Duodenal mucosa (tissue), 2 donors: ENCODE results near the gene HSPB7.
"Not testable (repeated sequence)": the region's sequence is repeated elsewhere in the genome, so short reads cannot be mapped to it uniquely, and the experiment has no call there.

Experiments
- H3K27ac ChIP-seq: one replicate; pipeline ENCODE4 v1.7.0; 2013; ENCODE audit warnings: low read depth, low read length
- H3K27me3 ChIP-seq, 2 donors: one replicate each; pipeline ENCODE4 v1.7.0; 2013; ENCODE audit warnings: low read length in 2 of 2, control low read depth in 1 of 2; ENCODE audit not compliant: insufficient read depth in 2 of 2, control insufficient read depth in 1 of 2
- H3K36me3 ChIP-seq, 2 donors: one replicate each; pipeline ENCODE4 v1.7.0; 2013; ENCODE audit warnings: low read length in 2 of 2, control low read depth in 1 of 2; ENCODE audit not compliant: insufficient read depth in 2 of 2, control insufficient read depth in 1 of 2
- H3K4me1 ChIP-seq, 2 donors: one replicate each; pipeline ENCODE4 v1.7.0; 2013; ENCODE audit warnings: low read length in 2 of 2, control low read depth in 1 of 2; ENCODE audit not compliant: insufficient read depth in 2 of 2, control insufficient read depth in 1 of 2
- H3K4me3 ChIP-seq, 2 donors: one replicate each; pipeline ENCODE4 v1.7.0; 2013; ENCODE audit warnings: low read length in 2 of 2, low read depth in 1 of 2
- H3K9ac ChIP-seq, 2 donors: one replicate each; pipeline ENCODE4 v1.7.0; 2013; ENCODE audit warnings: low read length in 2 of 2, low read depth in 1 of 2
- H3K9me3 ChIP-seq, 2 donors: one replicate each; pipeline ENCODE4 v1.7.0; 2013; ENCODE audit warnings: low read length in 2 of 2, control low read depth in 1 of 2; ENCODE audit not compliant: control insufficient read depth in 1 of 2

HSPB7 gene

DNA sequence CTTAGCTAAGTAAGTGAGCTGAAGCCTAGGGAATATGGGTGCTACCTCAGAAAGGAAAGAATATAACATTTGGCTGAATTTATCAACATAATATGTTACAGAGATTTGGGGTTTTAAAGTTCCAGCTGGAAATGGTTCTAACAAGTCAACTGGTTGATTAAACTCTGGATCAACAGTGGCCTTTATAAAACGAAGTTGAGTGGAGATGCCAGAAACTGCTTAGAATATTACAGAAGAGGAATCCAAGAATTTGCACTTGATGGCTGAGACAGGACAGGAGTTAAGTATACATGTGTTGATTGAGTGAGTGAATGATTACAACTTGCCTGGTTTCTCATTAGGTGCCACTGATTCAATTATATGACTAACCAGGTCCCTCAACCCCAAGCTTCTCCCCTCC lies 34.6 kb downstream of the HSPB7 start:
- no peaks in the 10 kb centered on the region for H3K4me1 ChIP-seq
- no peak overlapping the region for H3K9ac ChIP-seq
- no peak overlapping the region for H3K4me3 ChIP-seq
- H3K9me3 ChIP-seq = no peaks in the 10 kb centered on the region
- no peak overlapping the region for H3K27ac ChIP-seq
- H3K27me3 ChIP-seq = no peaks in the 10 kb centered on the region
- H3K36me3 ChIP-seq = no peaks in the 10 kb centered on the region

DNA sequence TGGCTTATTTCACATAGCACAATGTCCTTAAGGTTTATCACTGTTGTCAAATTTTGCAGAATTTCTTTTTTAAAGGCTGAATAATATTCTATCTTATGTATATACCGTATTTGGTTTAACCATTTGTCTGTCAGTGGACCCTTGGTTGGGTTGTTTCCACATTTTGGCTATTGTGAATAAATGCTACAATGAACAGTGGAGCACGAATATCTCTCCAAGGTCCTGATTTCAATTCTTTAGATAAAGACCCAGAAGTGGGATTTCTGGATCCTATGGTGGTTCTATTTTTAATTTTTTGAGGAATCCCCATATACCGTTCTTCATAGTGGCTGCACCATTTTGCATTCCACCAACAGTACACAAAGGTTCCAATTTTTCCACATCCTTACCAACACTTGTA lies 36.2 kb downstream of the HSPB7 start:
- Histone ChIP-seq H3K9ac (no peak overlapping the region), H3K4me1 (no peaks in the 10 kb centered on the region), H3K27ac (no peak overlapping the region), H3K4me3 (no peak overlapping the region), H3K27me3 (no peaks in the 10 kb centered on the region), H3K9me3 (no peaks in the 10 kb centered on the region), H3K36me3 (no peaks in the 10 kb centered on the region)

DNA sequence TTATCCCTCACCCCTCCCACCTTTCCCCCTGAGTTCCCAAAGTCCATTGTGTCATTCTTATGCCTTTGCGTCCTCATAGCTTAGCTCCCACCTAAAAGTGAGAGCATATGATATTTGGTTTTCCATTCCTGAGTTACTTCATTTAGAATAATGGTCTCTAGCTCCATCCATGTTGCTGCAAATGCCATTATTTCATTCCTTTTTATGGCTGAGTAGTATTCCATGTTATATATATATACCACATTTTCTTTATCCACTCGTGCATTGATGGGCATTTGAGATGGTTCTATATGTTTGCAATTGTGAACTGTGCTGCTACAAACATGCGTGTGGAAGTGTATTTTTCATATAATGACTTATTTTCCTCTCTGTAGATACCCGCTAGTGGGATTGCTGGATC lies 39.9 kb downstream of the HSPB7 start:
- H3K27ac ChIP-seq, H3K27me3 ChIP-seq, H3K36me3 ChIP-seq, H3K4me3 ChIP-seq, H3K9ac ChIP-seq, H3K9me3 ChIP-seq: not testable (repeated sequence)
- peaks cover 7 to 10% of the 10 kb centered on the region in 2 donors for H3K4me1 ChIP-seq

DNA sequence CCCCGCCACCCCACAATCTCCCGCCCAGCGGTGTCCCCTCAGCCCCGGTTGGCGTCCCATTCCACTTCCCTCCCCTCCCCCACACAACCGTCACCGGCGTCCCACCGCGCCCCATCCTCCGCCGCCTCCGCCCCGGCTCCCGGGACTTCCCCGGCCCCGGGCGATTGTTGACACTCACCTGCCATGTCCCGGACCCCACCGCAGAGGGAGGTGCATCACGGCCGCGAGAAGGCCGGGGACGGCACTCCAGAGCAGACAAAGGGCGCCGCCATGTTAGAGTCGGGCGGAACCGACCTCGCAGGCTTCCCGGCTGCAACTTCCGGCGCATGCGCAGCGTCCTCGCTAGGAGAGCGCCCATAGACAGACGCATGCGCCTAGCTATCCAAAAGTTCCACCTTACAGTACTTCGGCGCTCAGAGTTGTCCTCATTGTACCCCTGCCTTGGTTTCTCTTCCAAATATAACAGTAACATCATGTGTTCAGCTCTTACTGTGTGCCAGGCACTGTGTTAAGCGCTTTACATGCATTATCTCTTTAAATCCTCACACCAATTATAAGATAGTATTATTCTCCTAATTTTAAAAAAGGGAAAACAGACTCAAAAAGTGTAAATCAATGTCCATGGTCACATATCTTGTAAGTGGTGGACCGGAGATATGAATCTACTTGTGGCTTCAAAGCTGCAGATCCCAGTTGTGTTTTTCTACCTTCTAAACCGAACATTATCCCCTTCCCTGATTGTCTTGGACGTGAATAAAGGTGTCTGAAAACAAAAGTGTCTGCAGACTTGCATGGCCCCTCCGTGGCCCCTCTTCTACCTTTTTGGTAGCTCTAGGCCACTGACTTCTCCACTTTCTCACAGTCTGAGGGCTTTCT lies 41.8 kb downstream of the HSPB7 start, which contains the start of gene ZBTB17:
Gene ZBTB17, minus strand, starts transcription at position 297 of the 876 bp plus-strand sequence. CDS start 27,606 bp downstream, outside the sequence.
- Histone ChIP-seq H3K27me3 (no peaks in the 10 kb centered on the region), H3K4me3 (peak within 1 kb of the TSS; percentile 74 to 75), H3K4me1 (peaks cover 7 to 10% of the 10 kb centered on the region in 2 donors), H3K9me3 (no peaks in the 10 kb centered on the region), H3K9ac (peak within 1 kb of the TSS; percentile 55 to 61), H3K36me3 (peaks cover 9 to 17% of the 10 kb centered on the region in 2 donors), H3K27ac (peak within 1 kb of the TSS; percentile 61)

DNA sequence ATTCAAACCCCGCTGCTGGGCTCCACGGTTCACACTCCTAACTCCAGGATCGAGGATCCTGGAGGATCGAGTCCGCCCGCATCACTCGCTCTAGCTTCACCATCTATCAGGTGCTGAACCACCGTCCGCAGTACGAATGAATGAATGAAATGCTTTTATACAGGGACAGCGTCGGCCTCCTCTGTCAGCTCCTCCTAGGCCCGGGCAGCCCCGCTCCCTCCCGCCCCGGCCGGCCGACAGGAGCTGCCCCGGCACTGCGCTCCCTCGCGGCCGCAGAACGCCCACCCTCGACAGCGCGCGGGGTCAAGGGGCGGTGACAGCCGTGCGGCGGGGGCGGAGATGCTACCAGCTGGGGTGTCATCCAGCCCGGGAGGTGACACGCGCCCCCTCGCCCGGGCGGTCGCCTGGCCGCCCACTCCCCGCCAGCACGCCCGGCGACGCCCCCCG lies 42.5 kb downstream of the HSPB7 start:
- peak overlapping the region; percentile 74 to 75 for H3K4me3 ChIP-seq
- H3K9ac ChIP-seq = peak overlapping the region; percentile 55 to 61
- peaks cover 7 to 10% of the 10 kb centered on the region in 2 donors for H3K4me1 ChIP-seq
- no peaks in the 10 kb centered on the region for H3K9me3 ChIP-seq
- peaks cover 9 to 17% of the 10 kb centered on the region in 2 donors for H3K36me3 ChIP-seq
- H3K27me3 ChIP-seq = no peaks in the 10 kb centered on the region
- H3K27ac ChIP-seq = peak overlapping the region; percentile 61

DNA sequence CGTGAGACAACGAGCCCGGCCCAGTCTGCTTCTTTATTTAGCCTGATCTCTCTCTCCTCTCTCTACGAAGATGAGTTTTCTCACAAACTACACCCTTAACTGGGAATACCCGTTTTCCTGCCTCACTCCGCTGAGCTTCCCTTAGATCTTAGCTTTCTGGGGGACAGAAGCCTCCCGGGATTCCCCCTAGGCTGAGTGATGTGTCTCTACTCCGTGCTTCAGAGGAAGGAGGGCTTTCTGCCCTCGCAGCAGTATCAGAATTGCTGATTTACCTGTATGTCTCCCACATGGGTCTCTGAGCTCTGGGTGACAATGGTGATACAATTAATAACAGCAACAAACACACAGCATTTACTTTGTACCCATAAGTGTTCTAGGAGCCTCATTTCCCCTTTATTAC lies 43.0 kb downstream of the HSPB7 start:
- no peaks in the 10 kb centered on the region for H3K9me3 ChIP-seq
- peak overlapping the region in 1 of 2 donors; percentile 55 for H3K9ac ChIP-seq
- H3K27ac ChIP-seq = no peak overlapping the region
- peak overlapping the region; percentile 74 to 75 for H3K4me3 ChIP-seq
- peaks cover 11 to 17% of the 10 kb centered on the region in 2 donors for H3K36me3 ChIP-seq
- H3K27me3 ChIP-seq = no peaks in the 10 kb centered on the region
- H3K4me1 ChIP-seq = peaks cover 7 to 10% of the 10 kb centered on the region in 2 donors

DNA sequence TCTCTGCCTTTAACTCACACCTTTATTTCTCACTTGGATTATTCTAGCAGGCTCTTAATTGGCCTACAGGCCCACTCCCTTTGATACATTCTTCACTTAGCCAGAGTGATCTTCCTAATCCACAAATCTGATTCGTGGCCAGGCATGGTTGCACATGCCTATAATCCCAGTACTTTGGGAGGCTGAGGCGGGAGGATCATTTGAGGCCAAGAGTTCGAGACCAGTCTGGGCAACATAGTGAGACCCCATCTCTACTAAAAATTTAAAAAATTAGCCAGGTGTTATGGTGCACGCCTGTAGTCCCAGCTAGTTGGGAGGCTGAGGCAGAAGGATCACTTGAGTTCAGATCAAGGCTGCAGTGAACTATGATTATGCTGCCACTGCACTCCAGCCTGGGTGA lies 44.1 kb downstream of the HSPB7 start:
- H3K4me1 ChIP-seq = peaks cover 7 to 10% of the 10 kb centered on the region in 2 donors
- H3K36me3 ChIP-seq = peaks cover 15 to 26% of the 10 kb centered on the region in 2 donors
- no peaks in the 10 kb centered on the region for H3K27me3 ChIP-seq
- no peak overlapping the region for H3K4me3 ChIP-seq
- no peak overlapping the region for H3K27ac ChIP-seq
- H3K9me3 ChIP-seq = no peaks in the 10 kb centered on the region
- H3K9ac ChIP-seq = no peak overlapping the region

DNA sequence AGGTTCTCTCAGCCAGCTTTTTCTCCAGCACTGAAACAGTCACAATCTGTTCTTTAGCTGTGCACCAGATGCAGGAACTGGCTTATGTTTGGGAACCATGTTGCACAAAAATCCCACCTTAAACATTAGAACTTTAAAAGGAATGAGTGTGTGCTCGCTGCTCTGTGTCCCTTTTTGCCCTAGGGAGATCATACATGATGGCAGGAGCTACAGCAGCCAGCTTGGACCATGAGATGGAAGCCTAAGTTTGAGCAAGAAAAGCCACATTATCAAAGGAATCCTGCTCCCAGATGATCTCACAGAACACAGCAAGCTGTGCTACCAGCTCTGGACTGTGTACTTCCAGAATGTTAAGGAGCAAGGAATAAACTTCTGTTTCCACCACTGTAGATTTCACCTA lies 45.4 kb downstream of the HSPB7 start:
- peaks cover 15 to 29% of the 10 kb centered on the region in 2 donors for H3K36me3 ChIP-seq

DNA sequence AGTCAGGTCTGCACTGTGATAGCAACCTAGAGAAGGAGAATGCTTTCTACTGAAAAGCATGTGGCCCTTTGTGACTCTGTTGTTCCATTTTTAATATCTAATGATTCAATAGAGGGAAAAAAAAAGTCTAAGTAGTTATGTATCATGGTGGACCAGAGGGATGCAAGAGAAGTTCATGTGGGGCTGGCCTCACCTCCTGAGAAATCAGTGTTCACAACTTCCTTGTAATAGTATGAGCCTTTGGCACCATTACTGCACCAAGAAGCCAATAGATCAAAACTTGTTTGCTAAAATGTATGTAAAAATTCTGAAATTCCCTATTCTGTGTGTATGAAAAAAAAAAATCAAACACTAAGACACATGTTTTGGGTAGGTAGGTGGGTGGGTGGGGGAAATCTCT lies 46.9 kb downstream of the HSPB7 start:
- H3K9me3 ChIP-seq = no peaks in the 10 kb centered on the region
- no peaks in the 10 kb centered on the region for H3K27me3 ChIP-seq
- no peak overlapping the region for H3K27ac ChIP-seq
- peaks cover 15 to 29% of the 10 kb centered on the region in 2 donors for H3K36me3 ChIP-seq
- H3K4me3 ChIP-seq = no peak overlapping the region
- H3K9ac ChIP-seq = no peak overlapping the region
- H3K4me1 ChIP-seq = peaks cover 6 to 7% of the 10 kb centered on the region in 2 donors

More for the DNA sequence above, 45.4 kb downstream of the HSPB7 start:
- Histone ChIP-seq H3K9me3 (no peaks in the 10 kb centered on the region), H3K4me3 (no peak overlapping the region), H3K9ac (no peak overlapping the region), H3K27ac (no peak overlapping the region), H3K27me3 (no peaks in the 10 kb centered on the region), H3K4me1 (peaks cover 7 to 10% of the 10 kb centered on the region in 2 donors)

DNA sequence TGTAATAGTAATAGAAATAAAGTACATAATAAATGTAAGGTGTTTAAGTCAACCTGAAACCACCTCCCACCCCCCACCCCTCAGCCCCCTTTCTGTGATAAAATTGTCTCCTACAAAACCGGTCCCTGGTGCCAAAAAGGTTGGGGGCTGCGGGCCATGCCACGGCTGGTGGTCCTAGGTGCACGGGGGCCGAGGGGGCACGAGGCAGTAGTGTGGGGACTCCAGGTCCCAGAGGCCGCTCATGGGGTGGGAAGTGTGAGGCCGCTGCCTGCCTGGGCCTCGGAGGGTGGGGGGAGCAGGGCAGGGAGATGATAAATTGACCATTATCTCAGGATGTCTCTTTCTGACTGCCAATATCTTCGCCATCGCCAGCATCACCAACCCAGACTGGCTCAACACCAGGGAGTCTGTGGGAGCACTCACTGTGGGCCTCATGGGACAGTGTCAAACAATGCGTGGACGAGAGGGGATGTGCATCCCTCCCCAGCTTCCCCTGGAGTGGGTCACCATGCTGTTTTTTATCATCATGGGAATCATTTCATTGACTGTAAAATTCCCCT lies 48.4 kb downstream of the HSPB7 start:
- no peak overlapping the region for H3K9ac ChIP-seq
- no peak overlapping the region for H3K4me3 ChIP-seq
- H3K9me3 ChIP-seq = no peaks in the 10 kb centered on the region
- no peak overlapping the region for H3K27ac ChIP-seq
- no peaks in the 10 kb centered on the region for H3K27me3 ChIP-seq
- peaks cover 2 to 5% of the 10 kb centered on the region in 2 donors for H3K4me1 ChIP-seq
- H3K36me3 ChIP-seq = peaks cover 15 to 33% of the 10 kb centered on the region in 2 donors
